Naive thymus-derived CD8-positive, alpha-beta T cell (primary cell): ENCODE measurements around the gene MTX1. TPM values are rescaled to one million over a fixed set of nuclear protein-coding genes. Genes with fewer than 3 reads are reported as not detected.

ENCODE experiments used
- ATAC-seq, 2 donors: fragments of 150-1000 bp; cut with Tn5 transposase in 1 of 2; sonication (Bioruptor Pico), chemical (Tn5 transposase) in 1 of 2; 1 replicate in 1 of 2; 2 replicates in 1 of 2; pipeline ENCODE4 v1.10.0; 2021; ENCODE audit warnings: mild to moderate bottlenecking in 2 of 2, moderate library complexity in 2 of 2
- POLR2A ChIA-PET: fragments of 350-600 bp; sonication (Branson Sonifier 250); formaldehyde crosslinking; loops from one replicate; lab custom pipeline; 2021; ENCODE audit warnings: antibody characterized with exemption; lab: Charles Lee
- DNase-seq, 10 donors: peaks; one replicate each; pipeline versions ENCODE4 v3.0.0 to v3.0.0-alpha.2; 2020 to 2022
- H3K27ac Mint-ChIP-seq, 10 donors: one replicate each; pipeline ENCODE4 v1.8.0; 2020 to 2022; ENCODE audit warnings: mild to moderate bottlenecking in 10 of 10, mixed read lengths in 10 of 10, moderate library complexity in 4 of 10, inconsistent platforms in 1 of 10
- H3K27me3 Mint-ChIP-seq, 5 donors: one replicate each; pipeline ENCODE4 v1.8.0; 2021 to 2022; ENCODE audit warnings: mixed read lengths in 5 of 5
- H3K36me3 Mint-ChIP-seq, 3 donors: one replicate each; pipeline ENCODE4 v1.8.0; 2020 to 2022; ENCODE audit warnings: mixed read lengths in 3 of 3, mild to moderate bottlenecking in 2 of 3, inconsistent platforms in 1 of 3
- H3K4me1 Mint-ChIP-seq, 4 donors: one replicate each; pipeline ENCODE4 v1.8.0; 2021 to 2022; ENCODE audit warnings: mixed read lengths in 4 of 4
- H3K4me3 Mint-ChIP-seq, 10 donors: one replicate each; pipeline ENCODE4 v1.8.0; 2020 to 2022; ENCODE audit warnings: mild to moderate bottlenecking in 10 of 10, mixed read lengths in 10 of 10, moderate library complexity in 6 of 10, inconsistent platforms in 1 of 10
- H3K9me3 Mint-ChIP-seq, 9 donors: one replicate each; pipeline ENCODE4 v1.8.0; 2020 to 2022; ENCODE audit warnings: mixed read lengths in 9 of 9, mild to moderate bottlenecking in 3 of 9, inconsistent platforms in 1 of 9, moderate library complexity in 1 of 9
- polyA plus RNA-seq, 3 donors: library from polyadenylated mRNA; unstranded; fragments of 300-500 nt; fragmentation: Illumina TruSeq; gene quantifications; one replicate each; pipeline ENCODE4 v1.2.3, GENCODE V29; 2021
- total RNA-seq, 8 experiments: library from RNA in 2 of 8; stranded (reverse) in 2 of 8; gene quantifications; one replicate each; pipeline ENCODE4 v1.2.3 and lab custom pipeline; 2021 to 2026

MTX1 gene
- total and polyA plus RNA-seq, 5 experiments from 2014 or later = 26.9 to 50.7 (median 45.8) TPM

DNA sequence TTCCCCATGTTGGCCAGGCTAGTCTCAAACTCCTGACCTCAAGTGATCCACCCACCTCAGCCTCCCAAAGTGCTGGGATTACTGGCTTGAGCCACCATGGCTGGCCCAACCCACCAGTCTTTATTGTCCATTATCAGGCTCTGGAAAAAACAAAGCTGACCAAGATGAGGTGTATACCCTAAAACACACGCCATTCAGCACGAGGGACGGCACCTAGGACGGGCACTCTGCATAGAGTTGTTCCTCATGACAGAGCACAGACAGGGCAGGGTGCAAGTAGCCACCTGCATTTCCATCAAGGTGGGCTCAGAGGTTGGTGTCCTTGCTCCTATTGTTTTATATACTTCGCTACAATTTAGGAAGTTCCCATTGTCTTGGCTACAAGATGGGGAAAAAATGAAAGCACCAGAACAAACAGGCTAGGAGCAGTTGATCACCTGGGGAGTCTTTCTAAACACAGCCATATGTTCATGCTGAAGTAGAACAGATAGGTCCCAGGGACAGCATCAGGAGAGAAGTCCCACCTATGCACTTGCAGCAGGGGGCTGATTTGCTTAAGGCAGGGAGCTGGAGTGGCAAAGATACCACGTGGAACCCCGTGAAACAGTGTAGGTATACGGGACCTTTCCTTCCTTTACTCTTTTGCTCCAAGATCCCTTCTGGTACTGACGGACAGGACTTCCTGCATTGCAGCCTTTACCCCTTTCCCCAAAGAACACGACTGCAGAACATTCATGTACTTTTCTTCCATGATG is 39.9 kb upstream of the MTX1 start:
- Mint-ChIP-seq H3K36me3 (peaks cover 0 to 25% (median 5%) of the 10 kb centered on the region in 3 donors), H3K4me1 (peaks cover 21 to 41% (median 32%) of the 10 kb centered on the region in 4 donors), H3K9me3 (no peaks in the 10 kb centered on the region), H3K4me3 (no peak overlapping the region), H3K27me3 (peaks cover 0 to 2% (median 0%) of the 10 kb centered on the region in 5 donors), H3K27ac (no peak overlapping the region)
- no peak for DNase-seq
- POLR2A ChIA-PET = interaction anchor here (0.5 to 2.3 kb wide), 3 partner anchors 40 to 77 kb away, joined by 3 to 10 read pairs (median 5); no protein-coding TSS in a partner anchor
- ATAC-seq = no peak

DNA sequence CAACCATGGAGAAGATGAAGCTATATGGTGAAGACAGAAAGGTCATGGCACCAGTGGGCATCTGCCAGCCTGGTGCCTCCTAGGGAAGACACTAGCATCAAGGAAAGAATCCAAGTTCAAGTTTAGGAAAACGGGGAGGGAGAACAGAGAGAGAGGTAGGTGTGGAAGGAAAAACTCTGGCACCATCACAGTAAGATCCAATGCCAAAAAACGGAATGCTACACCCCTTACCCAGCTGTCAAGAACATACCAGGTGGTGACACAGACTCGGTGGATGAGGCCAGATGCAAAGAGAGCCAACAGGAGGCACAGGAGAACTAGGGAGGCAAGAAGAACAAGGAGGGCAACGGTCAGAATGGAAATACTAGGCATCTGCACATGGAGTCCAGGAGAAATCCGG is 39.0 kb upstream of the MTX1 start:
- Mint-ChIP-seq H3K4me3 (peak overlapping the region in 3 of 10 donors; percentile 26 to 56 (median 56)), H3K27me3 (peaks cover 0 to 2% (median 0%) of the 10 kb centered on the region in 5 donors)

DNA sequence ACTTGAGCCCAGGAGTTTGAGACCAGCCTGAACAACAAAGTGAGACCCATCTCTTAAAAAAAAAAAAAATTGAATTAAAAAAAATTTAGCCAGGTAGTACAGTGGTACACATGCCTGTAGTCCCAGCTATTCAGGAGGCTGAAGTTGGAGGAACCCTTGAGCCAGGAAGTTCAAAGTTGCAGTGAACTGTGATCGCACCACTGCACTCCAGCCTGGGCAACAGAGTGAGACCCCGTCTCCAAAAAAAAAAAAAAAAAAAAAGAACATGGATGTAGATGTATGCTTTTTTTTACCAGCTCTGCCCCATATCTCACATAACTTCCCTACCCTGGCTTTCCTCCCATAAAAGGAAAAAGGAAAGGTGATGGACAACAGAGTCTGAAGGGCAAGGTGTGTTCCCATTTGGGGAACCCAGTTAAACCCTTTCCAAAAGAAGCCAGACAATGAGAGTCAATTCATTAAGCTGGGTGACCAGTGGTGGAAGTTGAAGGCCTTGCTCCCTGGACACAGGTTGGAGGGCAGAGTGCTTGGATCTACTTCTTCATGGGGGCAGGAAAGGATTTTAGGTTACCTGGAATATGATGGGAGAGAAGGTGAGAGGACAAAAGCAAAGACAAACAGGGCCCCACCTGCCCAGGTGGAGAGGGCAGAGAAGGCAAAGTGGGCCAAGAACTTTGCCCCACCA is 38.3 kb upstream of the MTX1 start:
- peaks cover 26 to 52% (median 47%) of the 10 kb centered on the region in 4 donors for H3K4me1 Mint-ChIP-seq
- peaks cover 0 to 2% (median 0%) of the 10 kb centered on the region in 5 donors for H3K27me3 Mint-ChIP-seq
- peak overlapping the region in 4 of 10 donors; percentile 15 to 57 (median 36) for H3K27ac Mint-ChIP-seq
- no peak for ATAC-seq
- DNase-seq = no peak
- H3K9me3 Mint-ChIP-seq = no peaks in the 10 kb centered on the region
- H3K4me3 Mint-ChIP-seq = peak overlapping the region in 4 of 10 donors; percentile 5 to 69 (median 58)
- H3K36me3 Mint-ChIP-seq = peaks cover 0 to 25% (median 5%) of the 10 kb centered on the region in 3 donors
- POLR2A ChIA-PET = interaction anchor here (1.4 kb wide), 1 partner anchor 51 kb away, joined by 8 read pairs; no protein-coding TSS in a partner anchor

More for the DNA sequence above, 39.0 kb upstream of the MTX1 start:
- Mint-ChIP-seq H3K9me3 (no peaks in the 10 kb centered on the region), H3K27ac (peak overlapping the region in 5 of 10 donors; percentile 3 to 75 (median 21)), H3K4me1 (peaks cover 24 to 47% (median 40%) of the 10 kb centered on the region in 4 donors), H3K36me3 (peaks cover 0 to 25% (median 5%) of the 10 kb centered on the region in 3 donors)
- POLR2A ChIA-PET = no interaction called here
- no peak for DNase-seq
- no peak for ATAC-seq

DNA sequence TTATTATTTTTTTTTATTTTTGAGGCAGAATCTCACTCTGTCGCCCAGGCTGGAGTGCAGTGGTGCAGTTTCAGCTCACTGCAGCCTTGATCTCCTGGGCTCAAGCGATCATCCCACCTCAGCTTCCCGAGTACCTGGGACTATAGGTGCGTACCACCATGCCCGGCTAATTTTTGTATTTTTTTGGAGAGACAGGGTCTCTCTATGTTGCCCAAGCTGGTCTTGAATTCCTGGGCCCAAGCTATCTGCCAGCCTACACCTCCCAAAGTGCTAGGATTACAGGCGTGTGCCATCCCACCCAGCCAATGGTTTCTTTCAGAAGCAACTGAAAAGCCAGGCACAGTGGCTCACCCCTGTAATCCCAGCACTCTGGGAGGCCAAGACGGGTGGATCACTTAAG is 37.7 kb upstream of the MTX1 start:
- peaks cover 0 to 2% (median 0%) of the 10 kb centered on the region in 5 donors for H3K27me3 Mint-ChIP-seq
- POLR2A ChIA-PET = interaction anchor here (0.7 to 2.6 kb wide), 3 partner anchors 15 to 86 kb away, joined by 4 to 16 read pairs (median 8); no protein-coding TSS in a partner anchor
- peaks cover 0 to 25% (median 5%) of the 10 kb centered on the region in 3 donors for H3K36me3 Mint-ChIP-seq
- no peaks in the 10 kb centered on the region for H3K9me3 Mint-ChIP-seq
- ATAC-seq (no peak), DNase-seq (no peak)
- H3K4me3 Mint-ChIP-seq = no peak overlapping the region
- peak overlapping the region in 1 of 10 donors; percentile 27 for H3K27ac Mint-ChIP-seq
- peaks cover 26 to 54% (median 51%) of the 10 kb centered on the region in 4 donors for H3K4me1 Mint-ChIP-seq

DNA sequence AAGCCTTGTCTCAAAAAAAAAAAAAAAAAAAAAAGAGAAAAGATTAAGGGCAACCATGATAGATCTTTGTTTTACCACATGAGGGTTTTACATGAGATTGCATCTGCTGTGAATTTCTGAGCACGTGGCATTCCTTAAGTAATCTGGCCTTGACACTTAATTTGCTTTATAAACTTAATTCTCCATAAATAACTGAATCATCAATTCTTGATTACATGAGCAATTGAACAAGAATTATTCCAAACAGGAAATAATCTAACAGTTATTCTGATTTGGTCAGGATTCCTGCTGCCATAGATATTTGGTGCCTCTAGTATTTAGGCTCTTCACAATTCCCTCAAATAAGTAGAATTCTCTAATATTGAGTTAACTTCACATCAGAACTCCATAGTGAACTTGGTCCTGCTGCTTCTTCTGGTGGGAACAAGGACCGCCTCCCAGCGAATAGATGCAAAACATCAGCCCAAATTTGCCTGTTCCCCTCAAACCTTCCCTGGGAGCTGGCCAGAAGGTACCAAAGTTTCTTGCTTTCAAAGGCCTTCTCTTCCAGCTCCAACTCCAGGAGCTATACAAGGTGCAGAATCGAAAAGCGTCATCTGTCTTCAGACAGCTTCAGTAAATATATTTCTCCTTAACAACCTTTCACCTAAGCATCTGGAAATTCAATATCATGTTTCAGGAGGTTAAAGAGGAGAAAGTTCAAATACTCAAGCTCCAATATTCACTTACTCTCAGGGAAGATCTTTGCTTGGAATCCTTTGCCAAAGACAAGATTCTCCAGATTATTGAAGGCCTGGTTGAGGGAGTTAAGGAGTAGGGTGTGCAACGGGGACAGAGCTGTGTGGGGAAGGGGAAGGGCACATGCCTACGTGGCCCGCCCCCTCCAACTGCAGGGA is 36.4 kb upstream of the MTX1 start:
- H3K9me3 Mint-ChIP-seq = no peaks in the 10 kb centered on the region
- H3K36me3 Mint-ChIP-seq = peaks cover 0 to 25% (median 5%) of the 10 kb centered on the region in 3 donors
- peak overlapping the region; percentile 86 to 100 (median 98) for H3K27ac Mint-ChIP-seq
- peak overlapping the region; percentile 97 to 100 (median 99) for H3K4me3 Mint-ChIP-seq
- POLR2A ChIA-PET = interaction anchor here (0.6 to 7.8 kb wide), 15 partner anchors 22 to 216 kb away, joined by 3 to 150 read pairs (median 6); partner anchors contain the start of genes DPM3, MTX1, PBXIP1 and SCAMP3
- peaks cover 0 to 2% (median 0%) of the 10 kb centered on the region in 5 donors for H3K27me3 Mint-ChIP-seq
- H3K4me1 Mint-ChIP-seq = peaks cover 31 to 61% (median 58%) of the 10 kb centered on the region in 4 donors
- ATAC-seq (peak in 1 of 2 donors; percentile 35), DNase-seq (no peak)

DNA sequence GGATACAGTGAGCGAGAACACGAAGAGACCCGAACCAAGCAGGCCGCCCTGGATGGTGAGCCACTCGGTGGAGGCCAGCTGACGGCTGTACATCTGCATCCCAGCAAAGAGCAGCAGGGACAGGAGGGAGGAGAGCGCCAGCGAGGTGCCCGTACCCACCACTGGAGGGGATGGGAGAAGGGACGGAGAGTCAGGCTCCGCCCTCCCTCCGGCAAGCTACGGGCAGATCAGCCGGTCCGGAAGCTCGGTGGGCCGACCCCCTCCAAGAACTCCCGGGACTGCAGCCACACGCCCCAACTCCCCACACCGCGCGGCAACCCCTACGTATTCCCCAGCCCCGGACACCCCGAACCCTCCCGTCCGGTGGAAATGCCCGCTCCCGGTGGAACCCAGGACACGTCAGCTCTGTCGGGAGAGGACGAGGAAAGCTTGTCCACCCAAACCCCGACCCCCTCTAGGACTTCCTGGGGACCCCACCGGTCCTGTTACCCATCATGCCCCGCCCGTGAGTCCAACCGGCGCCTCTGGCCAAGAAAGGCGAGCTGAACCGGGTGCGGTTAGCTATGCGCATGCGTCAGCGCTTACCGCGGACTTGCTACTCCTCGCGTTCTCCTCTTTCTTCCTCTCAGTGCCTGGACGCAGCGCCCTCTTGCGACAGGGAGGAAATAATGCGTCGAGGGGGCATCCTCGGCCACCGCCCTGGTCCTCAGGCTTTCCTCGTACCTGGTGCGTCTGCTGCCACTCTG is 35.6 kb upstream of the MTX1 start, which contains the start of gene KRTCAP2:
Gene KRTCAP2, minus strand, starts transcription at position 573 of the 746 bp plus-strand sequence. Its CDS starts 80 bp downstream, at position 493.
- peaks cover 26 to 54% (median 51%) of the 10 kb centered on the region in 4 donors for H3K4me1 Mint-ChIP-seq
- peak; percentile 80 to 83 for ATAC-seq

DNA sequence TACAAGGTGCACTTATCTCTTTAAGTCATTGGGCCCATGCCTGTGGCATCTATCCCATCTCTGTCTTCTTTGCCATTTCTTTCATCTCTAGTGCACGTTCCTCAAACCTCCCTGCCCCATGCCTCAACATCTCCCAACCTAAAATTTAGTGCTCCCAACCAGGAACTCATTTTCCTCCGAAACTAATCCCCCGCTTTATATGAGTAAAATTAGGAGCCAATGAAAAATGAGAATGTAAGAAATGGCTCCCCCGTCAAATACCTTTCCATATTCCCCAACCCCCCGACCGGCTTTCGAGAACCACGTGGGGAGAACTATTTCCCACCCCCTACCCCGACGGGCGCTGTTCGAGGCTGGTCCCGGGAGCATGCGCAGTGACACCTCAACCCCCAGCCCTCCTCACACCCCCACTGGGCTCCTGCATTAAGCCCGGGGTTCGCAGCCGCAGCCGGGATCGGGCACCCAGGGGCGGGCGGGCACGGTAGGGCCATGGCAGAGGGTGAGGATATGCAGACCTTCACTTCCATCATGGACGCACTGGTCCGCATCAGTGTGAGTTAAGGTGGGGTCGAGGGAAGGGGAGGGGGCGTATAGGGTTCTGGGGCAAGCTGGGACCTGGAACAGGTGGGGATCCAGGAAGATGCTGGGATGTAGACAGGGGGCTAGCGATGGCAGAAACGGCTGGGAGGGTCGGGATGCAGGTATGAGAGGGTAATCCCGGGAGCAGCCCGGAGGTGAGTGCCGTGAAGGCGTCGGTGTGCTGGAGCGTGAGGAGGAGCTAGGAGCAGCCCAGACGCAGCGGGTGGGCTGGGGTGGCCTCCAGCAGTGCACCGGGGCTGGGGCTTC is 34.8 kb upstream of the MTX1 start, which contains the start of gene TRIM46:
Gene TRIM46, plus strand, starts transcription at position 372 of the 846 bp plus-strand sequence. Its CDS starts 118 bp downstream, at position 490.
- peak within 1 kb of the TSS; percentile 98 to 100 (median 99) for H3K27ac Mint-ChIP-seq
- H3K4me3 Mint-ChIP-seq = peak within 1 kb of the TSS; percentile 97 to 100 (median 99)
- H3K4me1 Mint-ChIP-seq = peaks cover 25 to 52% (median 49%) of the 10 kb centered on the region in 4 donors
- POLR2A ChIA-PET = interaction anchor here (0.6 to 7.8 kb wide), 18 partner anchors 20 to 822 kb away, joined by 3 to 150 read pairs (median 6); partner anchors contain the start of genes DPM3, ENTREP3, MTX1 and PBXIP1
- H3K27me3 Mint-ChIP-seq = peaks cover 0 to 2% (median 0%) of the 10 kb centered on the region in 5 donors
- no peaks in the 10 kb centered on the region for H3K9me3 Mint-ChIP-seq
- ATAC-seq (peak; percentile 21 to 33), DNase-seq (peak in 7 of 10 donors; percentile 32 to 80 (median 47))
- H3K36me3 Mint-ChIP-seq = peaks cover 0 to 23% (median 5%) of the 10 kb centered on the region in 3 donors

More for the DNA sequence above, 35.6 kb upstream of the MTX1 start, which contains the start of gene KRTCAP2:
- DNase-seq = peak; percentile 89 to 97 (median 92)
- peaks cover 0 to 2% (median 0%) of the 10 kb centered on the region in 5 donors for H3K27me3 Mint-ChIP-seq
- POLR2A ChIA-PET = interaction anchor here (0.6 to 7.8 kb wide), 16 partner anchors 21 to 217 kb away, joined by 3 to 150 read pairs (median 6); partner anchors contain the start of genes DPM3, MTX1, PBXIP1 and SCAMP3
- peaks cover 0 to 25% (median 5%) of the 10 kb centered on the region in 3 donors for H3K36me3 Mint-ChIP-seq
- H3K9me3 Mint-ChIP-seq = no peaks in the 10 kb centered on the region
- peak within 1 kb of the TSS; percentile 97 to 100 (median 99) for H3K4me3 Mint-ChIP-seq
- H3K27ac Mint-ChIP-seq = peak within 1 kb of the TSS; percentile 98 to 100 (median 99)

DNA sequence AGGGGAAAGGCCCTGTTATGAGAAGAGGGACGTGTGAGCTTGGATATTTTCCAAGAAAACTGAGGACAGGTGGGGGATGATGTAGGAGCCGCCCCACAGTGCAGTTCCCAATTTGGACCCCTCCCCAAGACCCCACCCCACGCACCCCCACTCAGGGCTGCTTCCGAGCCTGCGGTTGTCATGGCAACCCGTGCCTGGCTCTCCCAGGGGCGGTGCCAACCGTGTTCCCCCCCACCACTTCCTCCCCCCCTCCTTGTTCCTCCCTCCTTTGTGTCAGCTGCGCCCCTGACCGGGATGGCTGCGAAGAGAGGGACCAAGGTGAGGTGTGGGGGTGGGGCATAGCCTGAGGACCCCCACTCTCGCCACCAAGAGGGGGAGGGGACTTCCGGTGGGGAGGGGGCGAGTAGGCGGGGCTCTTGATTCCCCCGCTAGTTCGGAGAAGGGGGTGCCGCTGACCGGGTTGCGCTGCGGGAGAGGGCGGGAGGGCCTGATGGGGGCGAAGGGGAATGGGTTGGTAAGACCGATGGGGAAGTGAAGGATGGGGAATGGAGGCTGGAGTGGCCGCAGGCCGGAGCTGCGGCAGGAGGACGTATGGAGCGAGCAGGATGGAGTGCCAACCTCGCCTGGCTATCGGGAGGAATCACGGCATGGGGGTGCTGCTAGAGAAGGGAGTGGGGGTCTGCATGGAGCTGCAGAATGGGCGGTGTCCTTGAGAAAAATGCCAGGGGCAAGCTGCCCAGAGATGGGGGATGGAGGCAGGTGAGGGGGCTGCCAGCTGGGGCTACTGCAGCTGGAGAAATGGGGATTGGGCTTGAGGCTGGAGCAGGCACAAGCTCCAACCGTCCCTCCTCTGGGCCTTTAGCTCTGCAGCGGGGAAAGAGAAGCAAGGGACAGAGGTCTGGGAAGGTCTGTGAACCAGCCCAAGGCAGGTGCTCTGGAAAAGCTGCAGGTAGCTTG is 33.9 kb upstream of the MTX1 start:
- Mint-ChIP-seq H3K36me3 (peaks cover under 1 to 19% (median 4%) of the 10 kb centered on the region in 3 donors), H3K27me3 (peaks cover 0 to 2% (median 0%) of the 10 kb centered on the region in 5 donors), H3K4me3 (peak overlapping the region; percentile 97 to 100 (median 99)), H3K27ac (peak overlapping the region; percentile 86 to 100 (median 98)), H3K4me1 (peaks cover 25 to 52% (median 46%) of the 10 kb centered on the region in 4 donors), H3K9me3 (no peaks in the 10 kb centered on the region)
- peak; percentile 5 to 8 for ATAC-seq
- DNase-seq = peak in 9 of 10 donors; percentile 31 to 83 (median 47)
- POLR2A ChIA-PET = interaction anchor here (0.6 to 7.8 kb wide), 12 partner anchors 9 to 822 kb away, joined by 3 to 150 read pairs (median 6); partner anchors contain the start of genes ENTREP3, MTX1, SLC50A1 and THBS3
